DND-41 (cell line): ENCODE results near the gene ARHGAP1.

Experiments
- CTCF ChIP-seq: IDR thresholded peaks from 2 replicates; pipeline ENCODE4 v1.5.1; 2012; ENCODE audit warnings: borderline replicate concordance, low read length, moderate library complexity, mild to moderate bottlenecking; ENCODE audit not compliant: poor library complexity, severe bottlenecking; ENCODE audit errors: extremely low read depth
- EZH2 ChIP-seq: IDR thresholded peaks from 3 replicates; pipeline ENCODE4 v1.6.1; 2012; ENCODE audit warnings: borderline replicate concordance, low read depth, mild to moderate bottlenecking, moderate library complexity, low read length, inconsistent platforms; ENCODE audit not compliant: severe bottlenecking

- TF ChIP-seq EZH2 (no peak), CTCF (no peak)
Measured at GRCh38 chr11:46662366-46662765, 38.1 kb downstream of the ARHGAP1 start.
